SK-N-SH treated with all-trans-retinoic acid at 6 μM for 48 hours (cell line): Measurements from ENCODE around the gene FGFRL1.

ENCODE experiments used
- BACH2 ChIP-seq: fragments of 250-450 bp; sonication (Bioruptor Pico); IDR thresholded peaks from 2 replicates; pipeline ENCODE4 v1.9.0; 2021; ENCODE audit warnings: mild to moderate bottlenecking, borderline replicate concordance
- ISL1 ChIP-seq: fragments of 250-450 bp; sonication (Bioruptor Pico); IDR thresholded peaks from 2 replicates; pipeline ENCODE4 v2.1.2; 2022; ENCODE audit warnings: mild to moderate bottlenecking, moderate library complexity
- OSR1 ChIP-seq: fragments of 250-450 bp; sonication (Bioruptor Pico); IDR thresholded peaks from 2 replicates; pipeline ENCODE4 v1.8.0; 2022; ENCODE audit warnings: moderate library complexity, mild to moderate bottlenecking, inconsistent platforms
- PPARA ChIP-seq: fragments of 250-450 bp; sonication (Bioruptor Pico); IDR thresholded peaks from 2 replicates; pipeline ENCODE4 v1.5.0; 2020; ENCODE audit warnings: mild to moderate bottlenecking, borderline replicate concordance
- SNAI2 ChIP-seq: fragments of 250-450 bp; sonication (Bioruptor Pico); IDR thresholded peaks from 2 replicates; pipeline ENCODE4 v1.5.0; 2020; ENCODE audit warnings: mild to moderate bottlenecking, moderate library complexity
- TCF4 ChIP-seq: fragments of 250-450 bp; sonication (Bioruptor Pico); IDR thresholded peaks from 2 replicates; pipeline ENCODE4 v1.8.0; 2021; ENCODE audit warnings: mild to moderate bottlenecking, moderate library complexity, borderline replicate concordance
- TOX ChIP-seq: fragments of 250-450 bp; sonication (Bioruptor Pico); IDR thresholded peaks from 2 replicates; pipeline ENCODE4 v1.8.0; 2021; ENCODE audit warnings: mild to moderate bottlenecking, moderate library complexity, borderline replicate concordance
- ZFP3 ChIP-seq: fragments of 250-450 bp; sonication (Bioruptor Pico); IDR thresholded peaks from 2 replicates; pipeline ENCODE4 v1.5.0; 2020; ENCODE audit warnings: mild to moderate bottlenecking, moderate library complexity
- TF ChIP-seq, protein P1 (sequence below): fragments of 250-450 bp; sonication (Bioruptor Pico); IDR thresholded peaks from 2 replicates; pipeline ENCODE4 v1.8.0; 2020; ENCODE audit warnings: mild to moderate bottlenecking, moderate library complexity, borderline replicate concordance
- TF ChIP-seq, protein P2 (sequence below): fragments of 250-450 bp; sonication (Bioruptor Pico); IDR thresholded peaks from 2 replicates; pipeline ENCODE4 v1.5.0; 2020; ENCODE audit warnings: mild to moderate bottlenecking, moderate library complexity

DNA sequence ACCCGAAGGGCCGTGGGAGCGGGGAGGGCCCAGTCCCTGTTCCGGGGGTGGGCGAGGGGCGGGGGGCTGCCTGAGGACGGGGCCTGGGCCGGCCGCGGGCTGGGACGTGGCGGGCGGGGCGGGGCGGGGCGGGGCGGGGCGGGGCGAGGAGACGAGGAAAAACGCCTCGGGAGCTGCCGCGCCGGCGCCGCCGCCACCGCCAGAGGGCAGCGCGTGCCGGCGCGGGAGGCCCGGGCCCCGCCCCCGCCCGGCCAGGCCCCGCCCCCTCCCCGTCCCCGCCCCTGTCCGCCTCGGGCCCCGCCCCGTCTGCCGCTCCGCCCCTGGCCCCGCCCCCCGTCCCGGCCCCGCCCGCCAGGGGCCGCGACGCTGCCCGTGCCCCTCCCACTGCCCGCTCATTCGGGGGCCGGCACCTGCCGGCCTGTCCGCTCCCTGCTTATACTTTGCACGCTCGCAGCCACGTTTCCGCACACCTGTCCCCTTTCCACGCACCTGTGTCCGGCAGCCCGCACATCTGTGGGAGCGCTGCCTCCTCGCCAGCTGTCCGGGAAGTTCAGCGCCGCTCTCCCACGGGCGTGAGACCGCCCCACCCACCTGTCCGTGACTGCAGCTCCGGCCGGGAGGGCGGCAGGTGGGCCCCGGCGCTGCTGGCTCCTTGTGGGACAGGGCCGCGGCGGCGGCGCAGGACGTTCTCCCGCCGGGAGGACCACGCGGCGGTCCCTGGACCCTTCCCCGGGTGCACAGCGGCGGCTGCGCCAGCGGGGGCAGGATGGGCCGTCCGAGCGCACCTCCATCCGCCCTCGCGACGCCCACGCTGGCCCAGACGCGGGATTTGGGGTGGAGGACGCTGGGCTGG lies 1.7 kb upstream of the FGFRL1 start:
- TF ChIP-seq TCF4 (CRISPR knock-in tag) (no peak), ZFP3 (no peak), OSR1 (CRISPR knock-in tag) (no peak), ISL1 (CRISPR knock-in tag) (no peak), BACH2 (CRISPR knock-in tag) (no peak), PPARA (CRISPR knock-in tag) (no peak), SNAI2 (CRISPR knock-in tag) (no peak), TOX (CRISPR knock-in tag) (no peak)
- TF ChIP-seq, protein P1, sequence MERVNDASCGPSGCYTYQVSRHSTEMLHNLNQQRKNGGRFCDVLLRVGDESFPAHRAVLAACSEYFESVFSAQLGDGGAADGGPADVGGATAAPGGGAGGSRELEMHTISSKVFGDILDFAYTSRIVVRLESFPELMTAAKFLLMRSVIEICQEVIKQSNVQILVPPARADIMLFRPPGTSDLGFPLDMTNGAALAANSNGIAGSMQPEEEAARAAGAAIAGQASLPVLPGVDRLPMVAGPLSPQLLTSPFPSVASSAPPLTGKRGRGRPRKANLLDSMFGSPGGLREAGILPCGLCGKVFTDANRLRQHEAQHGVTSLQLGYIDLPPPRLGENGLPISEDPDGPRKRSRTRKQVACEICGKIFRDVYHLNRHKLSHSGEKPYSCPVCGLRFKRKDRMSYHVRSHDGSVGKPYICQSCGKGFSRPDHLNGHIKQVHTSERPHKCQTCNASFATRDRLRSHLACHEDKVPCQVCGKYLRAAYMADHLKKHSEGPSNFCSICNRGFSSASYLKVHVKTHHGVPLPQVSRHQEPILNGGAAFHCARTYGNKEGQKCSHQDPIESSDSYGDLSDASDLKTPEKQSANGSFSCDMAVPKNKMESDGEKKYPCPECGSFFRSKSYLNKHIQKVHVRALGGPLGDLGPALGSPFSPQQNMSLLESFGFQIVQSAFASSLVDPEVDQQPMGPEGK (CRISPR knock-in tag): no peak
- TF ChIP-seq, protein P2, sequence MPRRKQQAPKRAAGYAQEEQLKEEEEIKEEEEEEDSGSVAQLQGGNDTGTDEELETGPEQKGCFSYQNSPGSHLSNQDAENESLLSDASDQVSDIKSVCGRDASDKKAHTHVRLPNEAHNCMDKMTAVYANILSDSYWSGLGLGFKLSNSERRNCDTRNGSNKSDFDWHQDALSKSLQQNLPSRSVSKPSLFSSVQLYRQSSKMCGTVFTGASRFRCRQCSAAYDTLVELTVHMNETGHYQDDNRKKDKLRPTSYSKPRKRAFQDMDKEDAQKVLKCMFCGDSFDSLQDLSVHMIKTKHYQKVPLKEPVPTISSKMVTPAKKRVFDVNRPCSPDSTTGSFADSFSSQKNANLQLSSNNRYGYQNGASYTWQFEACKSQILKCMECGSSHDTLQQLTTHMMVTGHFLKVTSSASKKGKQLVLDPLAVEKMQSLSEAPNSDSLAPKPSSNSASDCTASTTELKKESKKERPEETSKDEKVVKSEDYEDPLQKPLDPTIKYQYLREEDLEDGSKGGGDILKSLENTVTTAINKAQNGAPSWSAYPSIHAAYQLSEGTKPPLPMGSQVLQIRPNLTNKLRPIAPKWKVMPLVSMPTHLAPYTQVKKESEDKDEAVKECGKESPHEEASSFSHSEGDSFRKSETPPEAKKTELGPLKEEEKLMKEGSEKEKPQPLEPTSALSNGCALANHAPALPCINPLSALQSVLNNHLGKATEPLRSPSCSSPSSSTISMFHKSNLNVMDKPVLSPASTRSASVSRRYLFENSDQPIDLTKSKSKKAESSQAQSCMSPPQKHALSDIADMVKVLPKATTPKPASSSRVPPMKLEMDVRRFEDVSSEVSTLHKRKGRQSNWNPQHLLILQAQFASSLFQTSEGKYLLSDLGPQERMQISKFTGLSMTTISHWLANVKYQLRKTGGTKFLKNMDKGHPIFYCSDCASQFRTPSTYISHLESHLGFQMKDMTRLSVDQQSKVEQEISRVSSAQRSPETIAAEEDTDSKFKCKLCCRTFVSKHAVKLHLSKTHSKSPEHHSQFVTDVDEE (CRISPR knock-in tag): no peak
